ENCODE data around the gene KIFC1.

KIFC1 gene

DNA sequence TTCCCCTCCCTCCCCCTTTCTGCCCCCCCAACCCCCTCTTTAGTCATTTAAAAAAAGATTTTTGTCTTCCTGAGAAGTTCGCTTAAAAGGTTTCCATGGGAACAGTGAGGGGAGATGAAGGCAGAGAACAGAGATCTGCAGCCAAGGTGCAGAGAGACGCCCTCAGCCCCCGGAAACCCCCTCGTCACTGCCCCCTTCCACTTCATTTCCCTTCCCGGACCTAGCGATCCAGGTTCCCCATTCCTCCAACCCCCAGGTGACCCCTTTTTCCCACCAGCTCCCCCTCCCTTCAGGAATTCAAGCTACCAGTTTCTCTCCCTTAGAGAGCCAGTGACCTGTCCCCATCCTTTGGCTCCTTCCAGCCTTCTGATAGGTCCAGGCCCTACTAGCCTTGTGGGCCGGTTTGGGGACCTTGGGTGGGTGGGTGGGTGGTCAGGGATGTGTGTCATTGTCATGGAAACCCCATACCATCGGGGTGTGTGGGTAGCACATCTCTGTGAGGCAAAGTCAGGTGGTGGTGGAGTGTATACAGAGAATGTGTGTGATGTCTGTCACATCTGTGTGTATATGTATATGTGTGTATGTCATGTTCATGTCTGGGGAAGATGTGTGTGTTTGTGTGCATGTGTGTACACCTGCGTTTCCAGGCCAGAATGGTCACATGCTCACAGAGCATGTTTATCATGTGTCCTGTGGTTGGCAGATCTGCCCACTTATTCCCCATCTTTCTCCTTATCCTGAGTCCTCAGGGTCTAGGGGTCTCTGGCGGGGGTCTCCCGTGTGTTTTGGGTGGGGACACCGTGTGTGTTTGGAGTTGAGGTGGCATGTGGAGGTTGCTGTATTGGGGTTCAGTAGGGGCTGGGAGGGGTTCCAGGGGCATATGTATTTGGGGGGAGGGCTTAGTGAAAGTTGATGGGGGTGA is 35.2 kb downstream of the KIFC1 start:
- no peak for DNase-seq (ENCODE audit: low read depth in 3 of 3)

- peak; percentile 49 to 58 (median 57) for DNase-seq (ENCODE audit: low read depth in 3 of 3)
Observed at GRCh38 chr6:33427585-33428223, 36.1 kb downstream of the KIFC1 start.

GRCh38 chr6:33428224-33428965 is 36.8 kb downstream of the KIFC1 start:
- DNase-seq (ENCODE audit: low read depth in 3 of 3) = no peak

- no peak for DNase-seq (ENCODE audit: low read depth in 3 of 3)
Observed at GRCh38 chr6:33428966-33429749, 37.5 kb downstream of the KIFC1 start.

DNA sequence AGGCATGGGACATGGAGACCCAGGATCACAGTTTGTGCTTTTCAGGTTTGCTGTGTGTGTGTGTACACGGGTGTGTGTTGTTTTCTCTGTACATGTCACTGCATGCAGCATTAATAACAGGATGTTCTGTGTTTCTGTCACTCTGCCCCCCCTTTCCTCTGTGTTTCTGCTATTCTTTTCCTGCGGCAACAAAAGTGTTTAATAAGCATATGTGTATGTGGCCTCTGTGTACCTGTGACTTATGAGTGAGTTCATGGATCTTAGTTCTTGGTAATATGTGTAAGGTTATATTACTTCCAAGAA is 38.1 kb downstream of the KIFC1 start:
- DNase-seq (ENCODE audit: low read depth in 3 of 3) = no peak

- no peak for DNase-seq (ENCODE audit: low read depth in 3 of 3)
Observed at GRCh38 chr6:33430334-33430733, 38.7 kb downstream of the KIFC1 start.

GRCh38 chr6:33430991-33431879 is 39.6 kb downstream of the KIFC1 start:
- peak in 2 of 3 experiments; percentile 53 to 62 for DNase-seq (ENCODE audit: low read depth in 3 of 3)

- DNase-seq (ENCODE audit: low read depth in 3 of 3) = no peak
Observed at GRCh38 chr6:33431880-33432541, 40.4 kb downstream of the KIFC1 start.

DNA sequence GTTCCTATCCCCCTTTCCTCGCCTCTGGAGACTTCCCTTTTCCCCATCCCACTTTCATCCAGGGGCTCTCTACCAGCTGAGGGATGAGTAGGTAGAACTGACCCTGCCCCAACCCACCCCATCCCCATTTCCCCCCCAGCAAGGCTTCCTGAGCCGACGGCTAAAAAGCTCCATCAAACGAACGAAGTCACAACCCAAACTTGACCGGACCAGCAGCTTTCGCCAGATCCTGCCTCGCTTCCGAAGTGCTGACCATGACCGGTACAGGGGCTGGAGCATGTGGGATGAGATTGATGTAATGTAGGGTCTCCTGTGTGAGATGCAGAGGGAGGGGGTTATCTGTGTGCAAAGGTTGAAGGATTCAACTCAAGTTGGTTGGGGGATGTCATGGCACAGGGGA is 40.9 kb downstream of the KIFC1 start:
- DNase-seq (ENCODE audit: low read depth in 3 of 3) = no peak

DNA sequence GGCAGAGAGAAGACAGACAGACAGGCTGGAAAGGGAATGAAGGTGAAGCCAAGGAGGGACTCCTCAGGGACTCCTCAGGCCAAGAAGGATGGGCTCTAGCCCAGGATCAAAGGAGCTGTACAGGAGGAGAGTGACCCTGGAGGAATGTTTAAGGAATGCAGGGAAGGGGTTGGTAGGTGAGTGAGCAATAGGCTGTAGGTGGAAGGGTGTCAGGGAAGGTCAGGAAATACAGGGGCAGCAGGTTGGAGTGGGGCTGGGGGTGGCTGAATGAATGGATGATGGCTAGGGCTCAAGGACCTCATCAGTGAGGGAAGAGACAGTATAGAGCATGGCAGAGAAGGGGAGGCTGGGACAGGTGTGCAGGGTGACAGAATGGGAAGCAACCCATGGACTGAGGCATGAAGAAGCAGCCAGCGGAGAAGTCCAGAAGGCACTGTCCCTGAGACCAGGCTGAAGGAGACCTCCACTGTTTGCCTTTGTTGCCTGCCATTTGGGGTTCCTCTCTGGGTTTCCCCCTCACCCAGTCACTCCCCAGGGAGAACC is 41.4 kb downstream of the KIFC1 start:
- DNase-seq (ENCODE audit: low read depth in 3 of 3) = no peak

DNA sequence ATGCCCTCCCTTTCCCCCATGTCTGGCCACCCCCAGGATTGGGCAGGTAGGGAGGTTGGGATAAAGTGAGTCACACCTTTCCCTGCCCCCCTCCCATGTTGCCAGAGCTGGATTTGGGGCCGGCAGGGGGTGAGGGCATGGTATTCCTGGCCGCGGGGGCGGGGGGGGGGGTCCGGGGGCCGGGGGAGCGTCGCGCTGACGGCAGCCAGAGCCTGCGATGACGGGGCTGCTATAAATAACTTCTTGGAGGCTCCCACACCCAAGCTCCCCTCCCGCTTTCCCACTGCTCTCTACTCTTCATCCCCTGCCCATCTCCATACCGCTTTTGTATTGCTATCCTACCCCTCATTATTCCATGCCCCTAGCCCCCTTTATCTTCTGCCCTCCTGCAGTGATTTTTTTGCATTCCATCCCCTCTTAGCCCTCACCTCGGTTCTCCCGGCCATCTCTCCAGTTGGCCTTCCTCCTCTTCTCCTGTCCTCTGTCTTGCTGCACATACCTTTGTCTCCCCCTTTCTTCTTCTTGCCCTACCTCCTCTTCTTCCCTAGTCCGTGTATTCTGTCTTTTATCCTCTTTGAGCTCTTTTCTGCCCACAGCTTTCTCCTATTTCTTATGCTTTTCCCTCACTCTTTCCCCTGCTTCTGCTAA is 42.0 kb downstream of the KIFC1 start:
- no peak for DNase-seq (ENCODE audit: low read depth in 3 of 3)

DNA sequence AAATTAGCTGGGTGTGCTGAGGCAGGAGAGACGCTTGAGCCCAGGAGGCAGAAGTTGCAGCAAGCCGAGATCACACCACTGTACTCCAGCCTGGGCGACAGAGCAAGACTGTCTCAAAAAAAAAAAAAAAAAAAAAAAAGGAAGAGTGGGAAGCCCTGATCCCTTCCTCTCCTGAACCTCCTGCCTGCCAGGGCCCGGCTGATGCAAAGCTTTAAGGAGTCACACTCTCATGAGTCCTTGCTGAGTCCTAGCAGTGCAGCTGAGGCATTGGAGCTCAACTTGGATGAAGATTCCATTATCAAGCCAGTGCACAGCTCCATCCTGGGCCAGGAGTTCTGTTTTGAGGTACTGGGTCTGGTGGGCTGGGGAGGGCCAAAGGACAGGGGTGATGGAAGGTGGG is 43.3 kb downstream of the KIFC1 start:
- no peak for DNase-seq (ENCODE audit: low read depth in 3 of 3)

GRCh38 chr6:33437666-33438065 is 46.0 kb downstream of the KIFC1 start:
- DNase-seq (ENCODE audit: low read depth in 3 of 3) = no peak

GRCh38 chr6:33438978-33439594 is 47.5 kb downstream of the KIFC1 start:
- DNase-seq (ENCODE audit: low read depth in 3 of 3) = no peak

DNA sequence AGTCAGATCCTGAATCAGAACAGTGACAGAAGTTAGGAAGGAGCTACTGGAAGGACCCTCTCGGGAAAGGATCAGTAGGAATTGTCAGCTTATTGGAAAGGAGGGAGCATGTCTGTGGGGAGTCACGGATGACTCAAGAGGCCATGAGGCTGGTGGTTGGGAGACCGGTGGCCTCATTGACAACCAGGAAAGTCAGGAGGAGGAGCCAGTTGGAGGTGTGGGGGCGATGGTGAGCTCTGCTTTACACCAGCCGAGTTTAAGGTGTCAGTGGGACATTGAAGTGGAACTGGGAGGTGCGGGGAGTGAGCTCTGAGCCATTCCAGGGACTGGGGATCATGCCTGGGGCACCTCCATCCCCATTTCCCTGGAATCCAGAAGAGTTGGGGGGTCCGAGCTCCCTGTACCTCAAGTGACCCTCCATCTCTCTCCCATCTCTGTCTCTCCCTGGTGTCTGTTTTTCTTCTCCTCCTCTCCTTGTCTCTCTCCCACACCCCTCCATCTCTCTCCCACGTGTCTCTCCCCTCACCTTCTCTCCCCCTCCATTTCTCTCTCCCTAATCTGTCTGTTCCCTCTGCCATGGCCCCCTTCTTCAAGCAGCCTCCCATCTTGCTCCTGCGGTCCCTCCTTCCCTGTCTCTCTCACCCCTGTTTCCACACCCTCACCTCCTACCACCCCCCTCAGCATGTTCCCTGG is 48.5 kb downstream of the KIFC1 start:
- no peak for DNase-seq (ENCODE audit: low read depth in 3 of 3)

DNA sequence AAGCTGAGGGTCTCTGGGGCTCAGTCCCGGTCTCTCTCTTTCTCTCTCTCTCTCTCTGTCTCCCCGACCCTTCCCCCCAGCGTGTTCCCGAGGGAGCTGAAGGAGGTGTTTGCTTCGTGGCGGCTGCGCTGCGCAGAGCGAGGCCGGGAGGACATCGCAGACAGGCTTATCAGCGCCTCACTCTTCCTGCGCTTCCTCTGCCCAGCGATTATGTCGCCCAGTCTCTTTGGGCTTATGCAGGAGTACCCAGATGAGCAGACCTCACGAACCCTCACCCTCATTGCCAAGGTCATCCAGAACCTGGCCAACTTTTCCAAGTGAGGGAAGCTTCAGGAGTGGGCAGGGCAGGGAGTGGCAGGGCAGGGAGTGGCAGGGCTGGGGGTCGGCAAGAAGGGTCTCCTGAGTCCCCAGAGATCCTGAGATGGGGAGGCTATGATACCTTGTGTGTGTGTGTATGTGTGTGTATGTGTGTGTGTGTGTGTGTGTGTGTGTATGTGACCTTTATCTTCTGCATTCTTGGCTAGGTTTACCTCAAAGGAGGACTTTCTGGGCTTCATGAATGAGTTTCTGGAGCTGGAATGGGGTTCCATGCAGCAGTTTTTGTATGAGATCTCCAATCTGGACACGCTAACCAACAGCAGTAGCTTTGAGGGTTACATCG is 49.2 kb downstream of the KIFC1 start:
- no peak for DNase-seq (ENCODE audit: low read depth in 3 of 3)

- DNase-seq (ENCODE audit: low read depth in 3 of 3) = no peak
Observed at GRCh38 chr6:33441457-33441856, 49.8 kb downstream of the KIFC1 start.

DNA sequence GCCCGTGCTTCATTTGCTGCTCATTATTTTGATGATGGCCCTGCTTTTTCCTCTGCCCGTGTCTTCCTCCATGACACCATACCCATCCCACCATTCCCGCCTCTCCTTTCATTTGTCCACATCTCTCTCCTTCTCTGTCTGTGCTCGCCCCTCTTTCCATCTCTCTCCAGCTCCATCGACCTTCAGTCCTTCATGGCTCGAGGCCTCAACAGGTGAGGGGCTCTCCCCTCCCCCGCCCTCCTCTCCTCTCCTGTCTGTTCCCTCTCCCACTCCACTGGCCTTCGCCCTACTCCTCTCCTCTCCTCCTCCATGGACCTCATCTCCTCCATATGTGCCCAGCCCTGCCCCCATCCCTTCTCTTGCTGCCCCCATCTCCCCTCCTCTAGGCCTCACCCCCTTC is 50.7 kb downstream of the KIFC1 start:
- no peak for DNase-seq (ENCODE audit: low read depth in 3 of 3)

Measured in stimulated activated CD4-positive, alpha-beta T cell treated with anti-CD3 and anti-CD28 coated beads, TNF-alpha, amount 100 ng/mL, for 4 hours (primary cell).